LNCaP clone FGC (cell line): ENCODE data around the gene AXIN1.

ENCODE experiments used
- DNase-seq: peaks from one replicate; pipeline ENCODE4 v3.0.0-alpha.2; 2011; ENCODE audit warnings: low read depth
- H3K4me3 ChIP-seq: 2 replicates; pipeline ENCODE4 v1.5.1; 2011; ENCODE audit warnings: mild to moderate bottlenecking, low read depth, low read length, control low read depth
- TF ChIP-seq, protein P1 (sequence below): IDR thresholded peaks from 2 replicates; pipeline ENCODE4 v1.5.1; 2012; ENCODE audit warnings: mild to moderate bottlenecking; ENCODE audit not compliant: control insufficient read depth, insufficient read depth; ENCODE audit errors: extremely low read depth

Gene AXIN1

DNA sequence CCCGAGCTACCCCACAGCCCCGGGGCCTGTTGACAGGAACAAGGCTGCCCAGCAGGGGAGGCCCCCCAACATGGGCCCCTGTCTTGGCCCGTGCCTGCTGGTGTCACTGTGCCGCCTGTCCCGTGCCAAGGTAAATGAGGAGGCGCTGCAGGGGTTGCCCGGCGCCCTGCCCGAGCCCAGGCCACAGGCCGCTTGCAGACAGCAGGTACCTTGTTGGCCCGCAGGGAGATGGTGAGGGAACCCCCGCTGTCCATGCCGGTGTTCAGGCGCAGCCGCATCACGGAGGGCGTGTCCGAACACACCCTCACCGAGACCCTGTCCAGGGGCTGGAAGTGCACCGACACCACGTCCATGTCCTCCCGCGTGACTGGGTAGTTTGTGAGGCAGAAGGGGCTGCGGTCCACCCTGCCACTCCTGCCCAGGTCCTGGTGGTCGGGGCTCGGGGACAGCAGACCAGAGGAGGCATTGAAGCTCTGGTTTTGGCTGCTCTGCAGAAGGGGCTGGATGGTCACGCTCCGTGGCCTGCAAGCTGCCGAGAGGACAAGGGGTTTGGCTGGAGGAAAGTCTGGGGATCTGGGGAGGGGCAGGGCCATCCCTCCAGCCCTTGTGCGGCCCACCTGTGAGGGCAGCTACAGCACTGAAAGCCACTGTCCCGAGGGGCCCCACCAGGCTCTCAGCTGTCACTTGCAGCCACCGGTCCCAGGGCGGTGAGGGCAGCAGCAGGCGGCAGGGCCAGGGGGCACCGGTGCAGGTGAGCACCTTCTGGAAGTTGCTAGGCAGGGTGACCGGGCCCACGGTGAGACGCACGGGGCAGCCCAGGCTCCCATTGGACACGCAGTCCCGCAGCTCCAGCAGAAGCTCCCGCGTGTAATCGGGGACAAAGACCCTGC lies 23.6 kb upstream of the AXIN1 start:
- no peak for DNase-seq
- TF ChIP-seq, protein P1, sequence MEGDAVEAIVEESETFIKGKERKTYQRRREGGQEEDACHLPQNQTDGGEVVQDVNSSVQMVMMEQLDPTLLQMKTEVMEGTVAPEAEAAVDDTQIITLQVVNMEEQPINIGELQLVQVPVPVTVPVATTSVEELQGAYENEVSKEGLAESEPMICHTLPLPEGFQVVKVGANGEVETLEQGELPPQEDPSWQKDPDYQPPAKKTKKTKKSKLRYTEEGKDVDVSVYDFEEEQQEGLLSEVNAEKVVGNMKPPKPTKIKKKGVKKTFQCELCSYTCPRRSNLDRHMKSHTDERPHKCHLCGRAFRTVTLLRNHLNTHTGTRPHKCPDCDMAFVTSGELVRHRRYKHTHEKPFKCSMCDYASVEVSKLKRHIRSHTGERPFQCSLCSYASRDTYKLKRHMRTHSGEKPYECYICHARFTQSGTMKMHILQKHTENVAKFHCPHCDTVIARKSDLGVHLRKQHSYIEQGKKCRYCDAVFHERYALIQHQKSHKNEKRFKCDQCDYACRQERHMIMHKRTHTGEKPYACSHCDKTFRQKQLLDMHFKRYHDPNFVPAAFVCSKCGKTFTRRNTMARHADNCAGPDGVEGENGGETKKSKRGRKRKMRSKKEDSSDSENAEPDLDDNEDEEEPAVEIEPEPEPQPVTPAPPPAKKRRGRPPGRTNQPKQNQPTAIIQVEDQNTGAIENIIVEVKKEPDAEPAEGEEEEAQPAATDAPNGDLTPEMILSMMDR, result no peak

GRCh38 chr16:375212-375611 lies 22.7 kb upstream of the AXIN1 start:
- TF ChIP-seq, protein P1, result no peak
- DNase-seq, result no peak
- no peak overlapping the region for H3K4me3 ChIP-seq

More for the DNA sequence above, 23.6 kb upstream of the AXIN1 start:
- no peak overlapping the region for H3K4me3 ChIP-seq

DNA sequence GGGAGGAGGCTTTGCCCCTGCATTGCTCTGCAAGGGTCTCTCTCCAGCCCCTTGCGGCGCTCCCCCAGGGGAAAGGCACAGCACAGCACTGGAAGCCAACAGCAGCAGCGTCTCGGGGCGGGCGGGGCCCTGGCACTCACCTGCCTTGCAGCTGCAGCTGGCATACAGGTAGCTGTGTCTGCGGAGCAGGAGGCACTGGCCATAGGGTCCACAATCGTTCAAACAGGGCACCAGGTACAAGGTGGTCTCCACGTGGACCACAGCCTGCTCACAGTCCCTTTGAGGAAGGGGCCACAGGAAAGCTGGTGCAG lies 22.0 kb upstream of the AXIN1 start:
- H3K4me3 ChIP-seq, result no peak overlapping the region
- no peak for DNase-seq
- TF ChIP-seq, protein P1, result no peak

DNA sequence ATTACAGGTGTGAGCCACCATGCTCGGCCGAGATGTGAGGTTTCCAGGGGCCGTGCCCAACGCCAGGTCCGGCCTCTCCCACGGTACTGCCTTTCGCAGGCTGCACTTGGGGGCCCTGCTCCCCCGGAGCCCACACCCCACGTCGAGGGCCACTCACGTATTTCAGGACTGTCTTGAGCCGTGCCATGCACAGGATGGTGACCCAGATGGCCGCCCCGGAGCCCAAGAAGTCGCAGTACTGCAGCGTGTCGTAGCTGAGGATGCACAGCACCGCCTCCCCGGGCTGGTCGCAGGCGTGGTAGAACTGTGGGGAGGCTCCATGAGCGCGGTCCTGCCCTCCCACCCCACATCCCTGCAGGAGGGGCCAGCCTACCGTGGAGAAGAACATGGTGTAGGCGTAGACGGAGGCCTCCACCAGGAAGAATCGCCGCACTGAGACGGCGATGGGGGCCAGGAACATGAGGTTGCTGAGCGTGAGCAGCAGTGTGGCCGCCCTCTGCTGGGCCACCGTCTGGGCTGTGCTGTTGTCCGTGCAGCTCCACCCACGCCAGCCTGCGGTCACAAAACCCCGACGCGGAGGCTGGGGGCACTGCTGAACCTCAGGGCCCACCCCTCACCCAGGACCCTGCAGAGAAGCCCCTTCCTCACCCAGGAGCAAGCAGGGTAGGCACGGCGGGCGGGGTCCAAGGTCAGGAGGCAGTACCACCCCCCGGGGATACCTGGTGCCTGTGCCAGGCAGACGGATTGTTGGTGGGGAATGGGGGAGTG lies 21.5 kb upstream of the AXIN1 start:
- TF ChIP-seq, protein P1, result no peak
- DNase-seq, result no peak

DNA sequence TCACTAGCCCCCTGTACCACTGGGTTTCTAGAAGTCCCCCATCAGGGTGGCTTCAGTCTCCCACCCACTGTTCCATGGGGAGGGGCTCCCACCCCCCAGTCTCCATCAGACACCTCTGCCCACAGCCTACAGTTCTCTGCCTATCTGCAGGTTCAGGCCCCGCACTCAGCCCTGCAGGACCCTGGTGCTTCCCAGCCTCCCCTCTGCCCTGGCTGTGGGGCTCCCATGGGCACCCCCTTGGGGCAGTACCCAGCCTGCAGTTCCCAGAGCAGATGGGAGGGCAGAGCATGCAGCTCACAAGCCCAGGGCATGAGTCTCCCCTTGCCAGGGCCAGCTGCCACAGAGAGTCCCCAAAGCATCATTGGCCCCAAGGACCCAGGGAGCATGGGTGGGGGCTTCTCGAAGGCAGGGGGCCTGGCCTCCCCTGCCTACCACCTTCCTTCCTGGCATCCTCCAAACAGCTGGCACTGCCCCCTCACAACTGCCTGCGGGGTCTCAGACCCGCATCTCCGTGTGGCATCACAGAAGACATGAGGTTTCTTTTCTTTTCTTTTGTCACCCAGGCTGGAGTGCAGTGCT lies 20.6 kb upstream of the AXIN1 start:
- no peak for DNase-seq
- TF ChIP-seq, protein P1, result no peak
- no peak overlapping the region for H3K4me3 ChIP-seq

More for the DNA sequence above, 21.5 kb upstream of the AXIN1 start:
- H3K4me3 ChIP-seq, result no peak overlapping the region

- H3K4me3 ChIP-seq, result no peak overlapping the region
- TF ChIP-seq, protein P1, result no peak
- no peak for DNase-seq
Observed at GRCh38 chr16:372302-372983, 19.9 kb upstream of the AXIN1 start.
